ENCODE measurements around the gene MAP3K1.

The MAP3K1 gene

GRCh38 chr5:56873056-56873455 lies 57.7 kb downstream of the MAP3K1 start:
- no peak overlapping the region for H3K4me3 ChIP-seq (ENCODE audit: low read depth, low read length)
- TF ChIP-seq CTCF (IDR thresholded peaks at IDR 0.05; ENCODE audit: borderline replicate concordance, insufficient read depth, low read depth, low read length): no peak

GRCh38 chr5:56876327-56876726 lies 61.0 kb downstream of the MAP3K1 start:
- TF ChIP-seq CTCF (IDR thresholded peaks at IDR 0.05; ENCODE audit: borderline replicate concordance, insufficient read depth, low read depth, low read length): no peak
- H3K4me3 ChIP-seq (ENCODE audit: low read depth, low read length): no peak overlapping the region

GRCh38 chr5:56881571-56881970 lies 66.2 kb downstream of the MAP3K1 start:
- TF ChIP-seq CTCF (IDR thresholded peaks at IDR 0.05; ENCODE audit: borderline replicate concordance, insufficient read depth, low read depth, low read length): no peak

GRCh38 chr5:56893251-56893951 lies 78.1 kb downstream of the MAP3K1 start:
- TF ChIP-seq CTCF (IDR thresholded peaks at IDR 0.05; ENCODE audit: borderline replicate concordance, insufficient read depth, low read depth, low read length): no peak
- no peak overlapping the region for H3K4me3 ChIP-seq (ENCODE audit: low read depth, low read length)

More at GRCh38 chr5:56881571-56881970, 66.2 kb downstream of the MAP3K1 start:
- H3K4me3 ChIP-seq (ENCODE audit: low read depth, low read length): no peak overlapping the region

GRCh38 chr5:56896763-56897162 lies 81.4 kb downstream of the MAP3K1 start:
- no peak for TF ChIP-seq CTCF (IDR thresholded peaks at IDR 0.05; ENCODE audit: borderline replicate concordance, insufficient read depth, low read depth, low read length)

GRCh38 chr5:56898213-56898612 lies 82.9 kb downstream of the MAP3K1 start:
- H3K4me3 ChIP-seq (ENCODE audit: low read depth, low read length): no peak overlapping the region
- no peak for TF ChIP-seq CTCF (IDR thresholded peaks at IDR 0.05; ENCODE audit: borderline replicate concordance, insufficient read depth, low read depth, low read length)

More at GRCh38 chr5:56896763-56897162, 81.4 kb downstream of the MAP3K1 start:
- H3K4me3 ChIP-seq (ENCODE audit: low read depth, low read length): no peak overlapping the region

GRCh38 chr5:56900395-56900794 lies 85.0 kb downstream of the MAP3K1 start:
- no peak overlapping the region for H3K4me3 ChIP-seq (ENCODE audit: low read depth, low read length)
- no peak for TF ChIP-seq CTCF (IDR thresholded peaks at IDR 0.05; ENCODE audit: borderline replicate concordance, insufficient read depth, low read depth, low read length)

Data from GM12875 (cell line).